SH-SY5Y (cell line): ENCODE measurements around the gene HSPA12B.

ENCODE experiments used
- GATA2 ChIP-seq: IDR thresholded peaks from 2 replicates; pipeline ENCODE4 v1.6.1; 2011; ENCODE audit warnings: mild to moderate bottlenecking, low read depth, low read length
- GATA3 ChIP-seq: IDR thresholded peaks from 2 replicates; pipeline ENCODE4 v1.6.1; 2011; ENCODE audit warnings: low read depth, mild to moderate bottlenecking, low read length, moderate library complexity

Gene HSPA12B

DNA sequence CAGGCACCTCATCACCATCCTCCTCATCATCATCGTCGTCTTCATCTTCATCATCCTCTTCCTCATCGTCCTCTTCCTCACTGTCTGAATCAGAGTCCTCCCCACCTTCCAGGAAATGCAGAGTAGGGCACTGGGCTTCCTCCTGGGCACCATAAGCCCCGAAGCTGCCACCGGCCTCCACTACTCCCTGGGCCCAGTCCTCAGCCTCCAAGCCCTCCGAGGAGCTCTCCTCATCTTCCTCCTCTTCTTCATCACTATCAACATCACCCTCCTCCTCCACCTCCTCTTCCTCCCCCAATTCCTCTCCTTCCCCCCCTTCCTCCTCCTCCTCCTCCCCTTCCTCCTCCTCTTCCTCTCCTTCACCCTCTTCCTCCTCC, 52.4 kb downstream of the HSPA12B start:
- no peak for TF ChIP-seq GATA3
- no peak for TF ChIP-seq GATA2

DNA sequence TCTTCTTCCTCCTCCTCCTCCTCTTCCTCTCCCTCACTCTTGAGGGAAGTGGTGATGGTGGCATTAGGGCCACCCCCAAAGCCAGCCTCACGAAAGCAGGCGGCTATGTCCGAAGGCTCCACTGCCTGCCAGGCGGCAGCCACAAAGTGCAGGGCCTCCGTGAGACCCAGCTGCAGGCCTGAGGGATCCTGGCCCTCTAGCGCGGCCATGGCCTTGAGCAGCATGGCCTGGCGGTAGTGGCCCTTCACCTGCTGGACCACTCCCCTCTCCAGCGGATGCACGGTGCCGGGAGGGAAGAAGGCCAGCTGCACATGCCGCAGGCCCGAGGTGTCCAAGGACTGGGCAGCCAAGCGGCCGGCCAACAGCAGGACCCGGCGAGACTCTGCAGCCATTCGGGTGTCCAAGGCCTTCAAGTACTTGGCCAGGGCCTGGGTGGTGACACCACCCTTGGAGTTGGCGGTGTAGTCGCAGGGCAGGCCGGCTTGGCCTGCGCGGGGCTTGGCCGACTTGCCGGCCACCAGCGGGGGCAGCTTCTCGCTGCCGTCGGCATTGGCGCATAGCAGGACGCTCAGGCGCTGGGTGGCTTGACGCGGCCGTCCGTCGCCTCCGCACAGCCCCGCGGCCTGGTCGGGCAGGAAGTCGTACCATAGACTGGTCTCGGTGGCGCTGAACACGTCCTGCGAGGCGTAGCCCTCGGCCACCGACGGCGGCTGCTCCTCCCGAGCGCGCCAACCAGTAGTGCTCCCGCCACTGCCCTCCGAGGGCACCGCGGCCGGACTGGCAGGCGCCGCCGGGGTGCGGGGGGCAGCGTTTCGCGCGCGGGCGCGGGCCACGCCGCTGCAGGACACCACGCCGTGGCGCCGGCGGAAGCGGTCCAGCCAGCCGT, 53.0 kb downstream of the HSPA12B start:
- TF ChIP-seq GATA2 = no peak
- no peak for TF ChIP-seq GATA3

DNA sequence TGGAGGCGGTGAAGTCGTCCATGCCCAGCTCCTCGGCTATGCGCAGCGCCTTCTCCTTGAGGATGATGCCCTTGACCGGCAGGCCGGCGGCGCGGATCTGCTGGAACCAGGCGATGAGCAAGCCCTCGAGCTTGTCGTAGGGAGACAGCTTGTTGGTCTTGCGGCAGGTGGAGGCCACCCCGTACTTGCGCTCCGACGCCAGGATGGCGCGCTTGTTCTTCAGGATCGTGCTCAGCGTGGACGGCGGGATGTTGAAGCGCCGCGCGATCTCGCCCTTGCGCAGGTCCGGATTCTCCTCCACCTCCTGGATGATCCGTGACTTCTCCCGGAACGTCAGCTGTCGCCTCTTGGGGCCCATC, 53.6 kb downstream of the HSPA12B start:
- TF ChIP-seq GATA3 (no peak), GATA2 (no peak)

DNA sequence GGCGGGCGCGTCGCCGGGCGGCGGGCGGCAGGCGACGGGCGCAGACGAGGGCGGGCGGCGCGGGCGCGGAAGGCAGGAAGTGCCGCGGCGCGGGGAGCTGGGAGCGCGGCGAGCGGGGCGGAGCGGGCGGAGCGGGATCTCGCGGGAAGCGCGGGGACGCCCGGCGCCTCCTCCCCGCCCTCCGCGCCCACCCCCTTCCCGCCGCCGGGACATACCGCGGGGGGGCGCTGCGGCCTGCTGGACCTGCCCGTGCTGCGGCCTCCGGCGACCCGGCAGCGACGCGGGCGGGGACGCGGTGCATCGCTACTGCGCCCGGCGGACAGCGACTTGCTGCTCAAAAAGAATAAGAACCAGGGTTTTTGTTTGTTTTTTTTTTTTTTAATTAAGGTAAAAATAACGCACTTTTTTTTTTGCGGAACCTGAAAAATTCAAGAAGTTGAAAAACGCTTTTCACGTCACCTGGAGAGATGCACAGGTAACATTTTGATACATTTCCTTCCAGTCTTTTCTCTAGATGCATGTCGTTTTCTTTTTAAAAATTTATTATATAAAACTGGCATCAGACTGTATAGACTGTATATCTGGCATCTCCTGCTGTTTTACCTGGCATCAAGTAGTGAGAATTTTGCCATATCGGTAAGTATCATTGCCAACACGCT, 54.3 kb downstream of the HSPA12B start, which contains the start of gene CENPB:
TSS of gene CENPB (minus strand) at position 76 of the 659 bp plus-strand sequence. CDS start 257 bp downstream, outside the sequence.
- TF ChIP-seq GATA3 (no peak), GATA2 (no peak)

DNA sequence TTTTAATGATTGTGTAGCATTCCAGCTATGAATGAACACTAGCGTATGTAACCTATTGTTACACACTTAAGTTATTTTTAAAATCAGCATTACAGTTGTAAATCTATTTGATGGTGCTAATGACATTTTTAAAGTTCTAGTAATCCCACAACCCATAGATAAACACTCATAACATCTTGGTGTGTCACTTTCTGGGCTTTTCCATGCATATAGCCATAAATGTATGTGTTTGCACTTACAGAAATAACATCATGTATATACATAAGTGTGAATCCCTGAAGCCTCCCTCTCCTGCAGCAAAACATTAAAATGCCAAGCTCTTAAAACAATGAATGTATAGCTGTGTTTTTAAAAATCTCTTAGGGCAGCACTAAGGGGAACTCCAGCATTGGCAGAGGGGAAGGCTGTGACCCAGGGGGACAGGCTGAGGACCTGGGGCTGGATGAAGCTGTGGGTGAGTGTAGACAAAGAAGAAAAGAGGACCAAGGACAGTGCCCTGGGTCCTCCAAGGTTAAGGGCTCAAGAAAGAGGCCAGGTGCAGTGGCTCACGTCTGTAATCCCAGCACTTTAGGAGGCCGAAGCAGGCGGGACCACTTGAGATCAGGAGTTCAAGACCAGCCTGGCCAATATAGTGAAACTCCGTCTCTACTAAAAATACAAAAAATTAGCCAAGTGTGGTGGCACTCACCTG, 55.0 kb downstream of the HSPA12B start:
- TF ChIP-seq GATA3 (no peak), GATA2 (no peak)

DNA sequence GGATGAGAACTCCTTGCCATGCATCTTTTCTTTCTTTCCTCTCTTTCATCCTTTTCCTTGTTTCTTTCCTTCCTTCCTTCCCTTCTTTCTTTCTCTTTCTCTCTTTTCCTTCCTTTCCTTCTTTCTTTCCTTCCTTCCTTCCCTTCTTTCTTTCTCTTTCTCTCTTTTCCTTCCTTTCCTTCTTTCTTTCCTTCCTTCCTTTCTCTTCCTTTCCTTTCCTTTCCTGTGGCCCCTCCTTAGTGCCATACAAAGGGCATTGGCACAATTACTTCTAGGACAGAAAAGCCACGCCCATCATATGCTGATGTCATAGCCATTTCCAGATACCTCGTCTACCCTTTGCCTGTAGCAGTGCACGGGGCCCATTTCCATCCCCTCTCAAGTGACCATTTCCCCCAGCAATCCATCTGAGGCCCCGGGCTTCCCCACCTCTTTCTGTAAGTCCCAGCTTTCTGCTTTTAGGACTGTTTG, 56.2 kb downstream of the HSPA12B start:
- no peak for TF ChIP-seq GATA2
- TF ChIP-seq GATA3 = no peak

DNA sequence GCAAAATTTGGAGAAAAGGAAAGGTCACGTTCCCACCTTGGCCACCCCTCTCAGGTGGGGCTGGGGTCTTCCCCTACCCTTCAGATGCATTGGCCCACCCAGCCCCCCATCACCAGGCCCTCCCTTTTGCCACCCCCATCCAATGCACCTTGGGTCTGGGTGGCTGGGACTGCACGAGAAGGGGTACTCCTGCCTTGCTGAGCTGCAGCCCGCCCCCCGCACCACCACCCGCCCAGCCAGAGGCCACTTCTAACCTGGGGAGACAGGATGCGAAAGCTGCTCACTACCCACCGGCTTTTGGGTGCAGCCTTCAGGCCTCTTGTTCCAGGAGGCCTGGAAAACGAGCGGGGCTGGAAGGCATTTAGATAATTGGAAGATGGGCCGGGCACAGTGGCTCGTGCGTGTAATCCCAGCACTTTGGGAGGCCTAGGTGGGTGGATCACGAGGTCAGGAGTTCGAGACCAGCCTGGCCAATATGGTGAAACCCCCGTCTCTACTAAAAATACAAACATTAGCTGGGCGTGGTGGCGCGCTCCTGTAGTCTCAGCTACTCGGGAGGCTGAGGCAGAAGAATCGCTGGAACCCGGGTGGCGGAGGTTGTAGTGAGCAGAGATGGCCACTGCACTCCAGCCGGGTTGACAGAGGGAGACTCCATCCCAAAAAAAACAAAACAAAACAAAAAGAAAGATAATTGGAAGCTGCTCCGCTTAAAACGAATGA, 62.4 kb downstream of the HSPA12B start:
- TF ChIP-seq GATA2 (no peak), GATA3 (no peak)

DNA sequence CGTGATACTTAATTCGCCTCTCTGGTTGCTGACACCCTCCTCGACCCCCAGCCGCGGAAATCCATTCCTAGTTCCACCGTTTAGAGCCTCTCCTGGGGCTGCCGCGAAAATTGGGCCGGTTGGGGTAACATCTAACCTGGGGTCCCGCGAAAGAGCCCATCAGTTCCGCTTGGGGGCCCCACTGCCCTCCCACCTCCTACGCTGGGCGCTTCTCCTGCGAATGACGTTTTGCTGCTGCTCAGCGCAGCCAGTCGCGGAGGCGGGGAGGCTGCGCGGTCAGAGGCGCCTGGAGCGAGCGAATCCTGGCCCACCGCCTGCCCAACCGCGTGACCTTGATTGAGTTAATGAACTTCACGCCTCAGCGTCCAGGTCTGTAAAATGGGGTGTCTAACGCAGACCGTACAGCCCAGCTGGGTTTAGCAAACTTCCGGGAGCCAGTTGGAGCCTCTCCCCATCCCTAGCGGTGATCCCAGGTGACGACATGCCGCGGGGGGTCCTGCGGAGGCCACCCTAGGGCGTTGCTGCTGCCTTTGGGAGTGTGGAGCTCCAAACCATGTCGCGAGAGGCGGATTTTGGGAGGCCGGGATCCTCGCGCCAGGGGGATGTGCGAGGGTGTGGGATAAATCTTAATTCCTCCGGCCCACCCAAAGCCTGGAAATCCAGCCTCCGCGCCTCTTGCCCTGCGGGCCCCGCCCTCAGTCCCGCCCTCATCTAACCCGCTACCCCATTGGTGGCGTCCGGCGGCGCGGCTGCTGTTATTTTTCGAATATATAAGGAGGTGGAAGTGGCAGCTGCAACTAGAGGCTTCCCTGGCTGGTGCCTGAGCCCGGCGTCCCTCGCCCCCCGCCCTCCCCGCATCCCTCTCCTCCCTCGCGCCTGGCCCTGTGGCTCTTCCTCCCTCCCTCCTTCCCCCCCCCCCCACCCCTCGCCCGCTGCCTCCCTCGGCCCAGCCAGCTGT, 63.3 kb downstream of the HSPA12B start, which contains the start of gene CDC25B:
TSS of gene CDC25B (plus strand) at position 800 of the 958 bp plus-strand sequence. CDS start 222 bp downstream, outside the sequence.
- TF ChIP-seq GATA2 (no peak), GATA3 (no peak)

DNA sequence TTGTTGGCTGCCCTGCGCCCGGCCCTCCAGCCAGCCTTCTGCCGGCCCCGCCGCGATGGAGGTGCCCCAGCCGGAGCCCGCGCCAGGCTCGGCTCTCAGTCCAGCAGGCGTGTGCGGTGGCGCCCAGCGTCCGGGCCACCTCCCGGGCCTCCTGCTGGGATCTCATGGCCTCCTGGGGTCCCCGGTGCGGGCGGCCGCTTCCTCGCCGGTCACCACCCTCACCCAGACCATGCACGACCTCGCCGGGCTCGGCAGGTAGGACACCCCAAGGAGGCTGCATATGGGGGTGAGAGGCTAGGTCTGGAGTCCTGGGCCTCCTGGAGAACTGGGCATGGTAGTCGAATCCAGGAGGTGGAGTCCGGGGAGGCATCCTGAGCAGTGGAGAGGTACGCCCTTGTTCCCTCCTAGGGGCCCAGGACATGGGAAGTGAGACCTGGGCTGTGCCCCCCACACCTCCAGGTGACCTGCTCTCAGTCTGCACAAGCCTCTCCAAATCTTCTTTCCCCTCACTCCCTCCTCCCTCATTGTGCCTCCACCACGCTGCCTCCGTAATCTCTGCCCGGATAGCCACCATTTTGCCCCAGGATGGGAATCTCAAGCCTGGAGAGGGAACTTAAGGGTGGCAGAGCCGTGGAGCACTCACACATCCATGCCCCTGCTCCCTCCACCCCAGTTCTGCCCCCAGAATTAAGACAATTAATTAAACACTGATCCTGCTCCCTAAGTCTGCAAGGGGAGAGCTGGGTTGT, 64.2 kb downstream of the HSPA12B start:
- TF ChIP-seq GATA2 (no peak), GATA3 (no peak)

DNA sequence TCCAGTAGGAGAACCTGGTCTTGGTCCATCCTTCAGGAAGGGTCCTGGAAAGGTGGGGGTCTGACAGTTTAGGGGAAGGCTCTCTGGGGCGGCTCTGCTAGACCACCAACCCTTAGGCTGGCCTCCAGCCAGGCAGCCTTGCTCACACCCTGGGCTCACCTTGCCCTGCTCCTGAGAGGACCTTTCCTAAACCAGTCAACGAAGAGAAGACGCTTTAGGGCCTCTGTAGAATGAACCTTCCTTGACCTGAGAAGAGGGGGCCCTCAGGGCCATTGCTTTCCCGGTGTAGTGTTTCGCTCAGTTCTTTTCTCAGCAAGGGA, 64.7 kb downstream of the HSPA12B start:
- TF ChIP-seq GATA2 (no peak), GATA3 (no peak)

DNA sequence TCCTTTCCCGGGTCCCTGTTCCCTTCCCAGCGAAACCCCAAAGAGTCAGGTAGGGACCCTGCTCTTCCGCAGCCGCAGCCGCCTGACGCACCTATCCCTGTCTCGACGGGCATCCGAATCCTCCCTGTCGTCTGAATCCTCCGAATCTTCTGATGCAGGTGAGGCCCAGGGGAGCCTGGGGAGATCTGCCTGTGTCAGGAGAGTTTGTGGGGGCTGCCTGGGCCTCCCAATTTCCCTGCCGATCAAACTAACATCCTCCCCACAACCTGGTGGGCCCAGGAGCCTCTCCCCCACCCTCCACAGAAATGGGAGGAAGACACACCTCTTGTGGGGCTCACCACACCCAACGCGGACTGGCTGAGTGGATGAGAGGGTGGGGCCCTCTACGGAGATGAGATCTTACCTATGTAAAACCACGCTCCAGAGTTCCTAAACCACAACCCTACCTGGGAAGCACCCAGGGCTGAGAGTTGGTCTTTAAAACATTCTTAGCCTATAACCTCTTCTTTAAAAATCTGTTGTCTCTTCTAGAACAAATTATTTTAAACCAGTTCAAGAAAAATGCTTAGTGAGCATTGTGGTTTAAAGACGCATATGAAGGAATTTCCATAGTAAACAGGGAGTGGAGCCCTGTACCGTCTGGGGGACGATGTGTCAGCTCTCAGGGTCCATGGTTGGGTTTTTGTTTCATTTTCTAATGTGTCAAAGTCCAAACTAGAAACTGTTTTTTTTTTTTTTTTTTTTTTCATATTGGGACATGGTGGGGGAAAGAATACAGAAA, 65.3 kb downstream of the HSPA12B start:
- TF ChIP-seq GATA3 (no peak), GATA2 (no peak)

DNA sequence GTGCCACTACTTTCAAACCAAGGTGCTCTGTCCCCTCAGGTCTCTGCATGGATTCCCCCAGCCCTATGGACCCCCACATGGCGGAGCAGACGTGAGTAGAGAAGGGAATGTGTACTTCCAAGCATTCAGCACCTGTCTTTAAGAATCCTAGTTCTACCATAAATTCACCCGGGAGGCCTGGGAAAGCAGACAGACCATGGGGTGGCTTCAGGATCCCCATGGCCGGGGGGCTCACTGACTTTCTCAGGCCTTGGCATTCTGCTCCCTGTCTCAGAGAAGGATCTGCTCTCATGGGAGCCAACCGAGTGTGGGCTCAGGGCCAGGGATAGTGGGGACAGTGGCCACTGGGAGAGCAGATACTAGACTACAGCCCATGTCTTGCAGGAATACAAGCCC, 65.9 kb downstream of the HSPA12B start:
- TF ChIP-seq GATA2 = no peak
- no peak for TF ChIP-seq GATA3
